IPS DF 6.9 (cell line): ENCODE results near the gene PLXNA2.

Experiments used
- DNase-seq: peaks from one replicate; pipeline ENCODE4 v3.0.0-alpha.2; 2013; ENCODE audit warnings: low read depth, low spot score
- H3K27ac ChIP-seq: one replicate; pipeline ENCODE4 v1.5.1; 2013; ENCODE audit warnings: low read length, control low read depth
- H3K27me3 ChIP-seq: 2 replicates; pipeline ENCODE4 v1.6.1; 2013; ENCODE audit warnings: mild to moderate bottlenecking, low read length; ENCODE audit not compliant: control insufficient read depth, insufficient read depth
- H3K36me3 ChIP-seq: 2 replicates; pipeline ENCODE4 v1.6.1; 2013; ENCODE audit warnings: low read length; ENCODE audit not compliant: control insufficient read depth, insufficient read depth
- H3K4me1 ChIP-seq: 2 replicates; pipeline ENCODE4 v1.6.1; 2013; ENCODE audit warnings: low read length; ENCODE audit not compliant: control insufficient read depth, insufficient read depth
- H3K4me3 ChIP-seq: 2 replicates; pipeline ENCODE4 v1.5.1; 2013; ENCODE audit warnings: mild to moderate bottlenecking, low read length
- H3K9me3 ChIP-seq: 2 replicates; pipeline ENCODE4 v1.6.1; 2013; ENCODE audit warnings: low read length, inconsistent platforms; ENCODE audit not compliant: control insufficient read depth, insufficient read depth
- WGBS: extraction: QIAGEN DNeasy Blood & Tissue Kit; methylation state at CpG from one replicate; pipeline ENCODE4 v1.1.7; 2013; ENCODE audit warnings: mixed read lengths, missing lambda C conversion rate; ENCODE audit not compliant: insufficient read length, insufficient coverage; 5-methylcytosine and 5-hydroxymethylcytosine counted together

PLXNA2 gene

GRCh38 chr1:208129060-208129459 is 115.1 kb downstream of the PLXNA2 start:
- H3K4me1 ChIP-seq, result no peaks in the 10 kb centered on the region; the same call in 1 of the 2 replicates
- no peak overlapping the region for H3K4me3 ChIP-seq
- H3K36me3 ChIP-seq, result no peaks in the 10 kb centered on the region
- H3K27me3 ChIP-seq, result no peaks in the 10 kb centered on the region
- H3K9me3 ChIP-seq, result no peaks in the 10 kb centered on the region
- no peak for DNase-seq
- WGBS, result no CpG with 5 or more reads among the region's 1 CpG
- H3K27ac ChIP-seq, result no peak overlapping the region

GRCh38 chr1:208127792-208128529 is 116.2 kb downstream of the PLXNA2 start:
- no peak overlapping the region for H3K4me3 ChIP-seq
- no peaks in the 10 kb centered on the region for H3K36me3 ChIP-seq
- H3K9me3 ChIP-seq, result no peaks in the 10 kb centered on the region
- WGBS, result no CpG with 5 or more reads among the region's 10 CpGs
- no peak for DNase-seq
- no peaks in the 10 kb centered on the region for H3K27me3 ChIP-seq
- H3K4me1 ChIP-seq, result no peaks in the 10 kb centered on the region; the same call in 1 of the 2 replicates
- no peak overlapping the region for H3K27ac ChIP-seq

GRCh38 chr1:208127284-208127683 is 116.9 kb downstream of the PLXNA2 start:
- H3K9me3 ChIP-seq, result no peaks in the 10 kb centered on the region
- no peak for DNase-seq
- WGBS, result no CpG with 5 or more reads among the region's 2 CpGs
- no peaks in the 10 kb centered on the region for H3K36me3 ChIP-seq
- H3K4me1 ChIP-seq, result no peaks in the 10 kb centered on the region; the same call in 1 of the 2 replicates
- H3K4me3 ChIP-seq, result no peak overlapping the region
- no peaks in the 10 kb centered on the region for H3K27me3 ChIP-seq
- no peak overlapping the region for H3K27ac ChIP-seq

- Histone ChIP-seq H3K4me3 (no peak overlapping the region), H3K9me3 (no peaks in the 10 kb centered on the region), H3K27ac (no peak overlapping the region), H3K27me3 (no peaks in the 10 kb centered on the region), H3K4me1 (no peaks in the 10 kb centered on the region), H3K36me3 (no peaks in the 10 kb centered on the region)
- DNase-seq, result no peak
- WGBS, result no CpG with 5 or more reads among the region's 2 CpGs
Measured at GRCh38 chr1:208126108-208126507, 118.1 kb downstream of the PLXNA2 start.

- H3K27ac ChIP-seq, result no peak overlapping the region
- no peaks in the 10 kb centered on the region; the same call in 1 of the 2 replicates for H3K4me1 ChIP-seq
- no peaks in the 10 kb centered on the region for H3K9me3 ChIP-seq
- DNase-seq, result no peak
- no peak overlapping the region for H3K4me3 ChIP-seq
- H3K36me3 ChIP-seq, result no peaks in the 10 kb centered on the region
- no CpG with 5 or more reads among the region's 4 CpGs for WGBS
- no peaks in the 10 kb centered on the region for H3K27me3 ChIP-seq
Measured at GRCh38 chr1:208122612-208123358, 121.4 kb downstream of the PLXNA2 start.

GRCh38 chr1:208121813-208122364 is 122.3 kb downstream of the PLXNA2 start:
- no peaks in the 10 kb centered on the region; the same call in 1 of the 2 replicates for H3K4me1 ChIP-seq
- whole genome bisulfite sequencing, result no CpG with 5 or more reads among the region's 3 CpGs
- DNase-seq, result no peak
- no peaks in the 10 kb centered on the region for H3K27me3 ChIP-seq
- H3K27ac ChIP-seq, result no peak overlapping the region
- no peak overlapping the region for H3K4me3 ChIP-seq
- H3K9me3 ChIP-seq, result no peaks in the 10 kb centered on the region
- H3K36me3 ChIP-seq, result no peaks in the 10 kb centered on the region

- Histone ChIP-seq H3K9me3 (no peaks in the 10 kb centered on the region), H3K36me3 (no peaks in the 10 kb centered on the region), H3K27ac (no peak overlapping the region), H3K27me3 (no peaks in the 10 kb centered on the region), H3K4me1 (peaks cover 2% of the 10 kb centered on the region; the same call in 1 of the 2 replicates), H3K4me3 (no peak overlapping the region)
- WGBS, result no CpG with 5 or more reads among the region's 2 CpGs
- DNase-seq, result no peak
Measured at GRCh38 chr1:208120431-208120790, 123.8 kb downstream of the PLXNA2 start.

GRCh38 chr1:208118841-208119606 is 125.2 kb downstream of the PLXNA2 start:
- no peak overlapping the region for H3K4me3 ChIP-seq
- H3K27ac ChIP-seq, result no peak overlapping the region
- peaks cover 2% of the 10 kb centered on the region; the same call in 1 of the 2 replicates for H3K4me1 ChIP-seq
- no peaks in the 10 kb centered on the region for H3K27me3 ChIP-seq
- no CpG with 5 or more reads among the region's 12 CpGs for WGBS
- H3K36me3 ChIP-seq, result no peaks in the 10 kb centered on the region
- DNase-seq, result no peak
- H3K9me3 ChIP-seq, result no peaks in the 10 kb centered on the region

GRCh38 chr1:208118306-208118705 is 125.9 kb downstream of the PLXNA2 start:
- no peak for DNase-seq
- H3K27me3 ChIP-seq, result no peaks in the 10 kb centered on the region
- no CpG with 5 or more reads among the region's 5 CpGs for WGBS
- no peak overlapping the region for H3K4me3 ChIP-seq
- peaks cover 2% of the 10 kb centered on the region; the same call in 1 of the 2 replicates for H3K4me1 ChIP-seq
- no peak overlapping the region for H3K27ac ChIP-seq
- H3K9me3 ChIP-seq, result no peaks in the 10 kb centered on the region
- H3K36me3 ChIP-seq, result no peaks in the 10 kb centered on the region

GRCh38 chr1:208117826-208118225 is 126.4 kb downstream of the PLXNA2 start:
- Histone ChIP-seq H3K4me1 (peaks cover 2% of the 10 kb centered on the region; the same call in 1 of the 2 replicates), H3K27me3 (no peaks in the 10 kb centered on the region), H3K4me3 (no peak overlapping the region), H3K27ac (no peak overlapping the region), H3K9me3 (no peaks in the 10 kb centered on the region), H3K36me3 (no peaks in the 10 kb centered on the region)
- no peak for DNase-seq
- WGBS, result no CpG with 5 or more reads among the region's 4 CpGs
